Kidney capillary endothelial cell (primary cell): ENCODE data around the gene CRIP1.
A peak's percentile ranks its signal among the peaks of the same experiment; 100 is the strongest.

Experiments used
- DNase-seq: peaks from one replicate; pipeline ENCODE4 v3.0.0-alpha.2; 2018; ENCODE audit warnings: low spot score

Gene CRIP1

GRCh38 chr14:105470350-105471296, 16.1 kb upstream of the CRIP1 start:
- no peak for DNase-seq

DNA sequence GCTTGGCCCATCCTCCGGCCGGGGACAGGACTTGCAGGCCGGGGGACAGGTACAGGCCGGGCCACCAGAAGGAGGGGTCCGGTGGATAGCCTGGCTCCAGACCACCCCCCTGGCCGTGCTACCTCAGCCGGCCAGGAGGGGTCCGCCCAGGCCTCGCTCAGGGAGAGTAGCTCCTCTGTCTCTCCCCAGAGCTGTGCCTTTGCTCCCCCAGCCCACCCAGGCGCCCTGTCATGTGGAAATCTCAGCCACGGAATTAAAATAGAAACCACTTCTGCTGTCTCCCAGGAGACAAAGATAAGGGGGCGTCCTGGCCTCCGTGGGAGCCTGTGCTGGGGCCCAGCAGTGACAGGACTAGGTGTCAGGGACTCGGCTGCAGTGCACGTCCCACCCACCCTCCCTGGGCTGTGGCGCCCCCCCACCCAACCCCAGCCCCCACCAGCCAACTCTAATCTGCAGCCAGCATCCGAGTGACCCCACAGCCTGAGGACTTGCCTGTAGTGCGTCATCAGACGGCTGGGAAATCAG, 15.3 kb upstream of the CRIP1 start:
- no peak for DNase-seq

DNA sequence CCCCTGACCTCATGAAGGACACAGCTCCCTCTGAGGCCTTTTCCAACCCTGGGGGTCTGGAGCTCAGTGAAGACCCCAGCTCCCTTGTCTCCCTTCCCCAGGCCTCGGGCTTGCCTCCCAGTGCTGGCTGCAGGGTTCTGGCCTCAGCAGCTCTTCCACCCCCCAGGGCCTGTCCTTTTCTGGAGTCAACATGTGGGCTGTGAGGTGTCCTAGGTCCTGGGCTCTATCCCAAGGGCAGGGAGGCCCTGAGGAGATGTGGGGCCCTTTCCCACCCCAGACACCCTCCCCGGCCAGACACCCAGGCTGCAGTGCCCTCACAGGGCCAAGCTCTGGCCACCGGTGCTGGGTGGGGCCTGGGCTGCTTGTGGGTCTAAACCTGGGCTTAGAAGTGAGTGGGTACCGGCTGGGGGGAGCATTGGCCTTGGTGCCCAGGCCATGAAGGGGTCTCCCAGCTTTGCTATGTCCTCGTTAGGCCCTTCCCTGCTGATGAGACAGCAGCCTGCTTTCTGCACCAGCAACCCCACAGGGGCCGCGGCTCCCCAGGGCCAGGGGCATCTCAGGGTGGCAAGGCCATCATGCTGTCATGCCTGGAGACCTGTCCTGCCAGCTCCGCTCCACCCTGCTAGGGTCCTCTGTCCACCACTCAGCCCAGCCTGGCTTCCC, 14.7 kb upstream of the CRIP1 start:
- no peak for DNase-seq

DNA sequence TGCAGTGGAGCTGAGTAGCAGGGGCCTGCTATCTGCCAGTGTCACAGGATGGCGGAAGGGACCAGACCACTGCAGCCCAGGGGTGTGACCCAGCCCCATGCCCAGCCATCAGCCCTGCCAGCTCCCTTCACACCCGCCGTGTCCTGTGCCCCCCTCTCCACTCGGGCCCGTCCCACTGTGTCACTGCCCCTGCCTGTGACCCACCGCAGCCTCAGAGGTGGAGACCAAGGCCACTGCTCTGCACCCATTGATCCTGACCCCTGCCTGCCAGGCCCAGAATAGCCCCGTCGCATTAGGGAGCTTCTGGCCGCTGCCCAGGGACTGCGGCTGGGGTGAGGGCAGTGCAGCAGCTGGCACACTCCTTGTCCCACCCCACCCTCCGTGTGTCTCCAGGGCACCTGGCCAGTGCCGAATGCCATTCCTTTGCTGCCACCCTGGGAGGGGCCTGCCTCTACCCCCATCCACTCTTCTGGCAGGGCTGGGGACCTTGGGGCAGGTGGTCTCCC, 14.1 kb upstream of the CRIP1 start:
- DNase-seq, result no peak

DNA sequence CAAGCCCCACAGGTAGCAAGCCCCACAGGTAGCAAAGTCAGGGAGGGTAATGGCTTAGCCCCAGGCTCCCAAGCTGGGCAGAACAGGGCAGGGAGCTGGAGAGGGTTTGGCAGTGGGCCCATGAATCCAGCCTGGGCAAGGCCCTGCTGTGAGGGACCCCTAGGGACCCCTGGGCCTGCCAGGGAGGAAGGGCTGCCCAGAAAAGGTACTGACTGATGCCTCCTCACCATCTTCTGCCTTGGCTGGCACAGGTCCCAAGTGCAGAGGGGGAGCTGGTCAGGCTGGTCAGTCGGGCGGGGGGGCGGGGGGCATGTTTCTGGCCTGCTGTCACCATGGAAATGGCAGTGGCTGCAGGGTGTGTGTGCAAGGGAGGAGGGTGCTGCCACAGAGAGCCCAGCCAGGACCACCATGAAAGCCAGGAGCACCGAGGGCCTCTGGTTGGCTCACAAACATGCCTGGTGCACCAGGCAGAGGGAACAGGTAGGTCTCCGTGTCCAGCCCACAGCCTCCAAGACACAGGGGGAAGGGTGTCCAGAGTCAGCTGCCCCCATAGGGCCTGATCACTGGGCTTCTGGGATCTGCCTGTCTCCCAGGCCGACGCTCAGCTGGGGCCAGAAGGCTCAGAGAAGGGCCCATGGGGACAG, 13.5 kb upstream of the CRIP1 start:
- DNase-seq, result no peak

GRCh38 chr14:105473677-105474482, 12.8 kb upstream of the CRIP1 start:
- peak; percentile 94 for DNase-seq

DNA sequence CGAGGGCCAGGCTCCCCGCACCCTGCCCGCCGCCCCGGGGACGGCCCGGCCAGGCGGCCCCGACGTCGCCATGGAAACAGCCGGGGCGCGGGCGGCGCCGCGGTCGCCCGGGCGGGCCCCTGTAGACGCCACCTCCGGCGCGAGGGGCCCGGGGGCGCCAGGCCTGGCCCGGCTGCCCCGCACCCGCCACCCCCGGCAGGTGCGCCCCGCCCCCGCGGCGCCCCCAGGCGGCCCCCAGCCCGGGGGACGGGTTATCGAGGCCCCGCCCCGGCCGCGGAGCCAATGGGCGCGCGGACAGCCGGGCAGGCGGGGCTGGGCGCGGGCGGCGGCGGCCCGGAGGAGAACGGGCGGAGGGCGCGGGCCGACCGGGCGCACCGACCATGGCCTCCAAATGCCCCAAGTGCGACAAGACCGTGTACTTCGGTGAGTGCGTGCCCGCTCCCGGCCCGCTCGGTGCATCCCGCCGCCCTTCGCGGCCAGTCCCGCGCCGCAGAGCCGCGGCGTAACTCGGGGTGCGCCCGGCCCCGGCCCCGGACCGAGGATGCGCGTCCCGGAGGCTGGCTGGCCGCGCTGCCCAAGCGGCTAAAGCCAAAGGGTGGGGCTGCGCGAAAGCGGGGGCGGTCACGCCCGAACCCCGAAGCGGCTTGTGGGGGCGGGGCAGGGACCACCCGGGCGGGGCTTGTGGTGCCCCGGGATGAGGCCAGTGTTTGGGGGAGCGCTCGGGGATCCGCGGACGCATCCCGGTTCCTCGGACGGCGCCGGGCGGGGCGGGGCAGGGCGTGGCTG, 12.0 kb upstream of the CRIP1 start, which contains the start of gene CRIP2:
Gene CRIP2, plus strand, starts transcription at position 339 of the 786 bp plus-strand sequence. Its CDS starts 42 bp downstream, at position 381.
- peak; percentile 63 for DNase-seq

- DNase-seq, result peak; percentile 88
Measured at GRCh38 chr14:105475269-105476096, 11.2 kb upstream of the CRIP1 start.

GRCh38 chr14:105476097-105476830, 10.4 kb upstream of the CRIP1 start:
- DNase-seq, result peak; percentile 59

DNA sequence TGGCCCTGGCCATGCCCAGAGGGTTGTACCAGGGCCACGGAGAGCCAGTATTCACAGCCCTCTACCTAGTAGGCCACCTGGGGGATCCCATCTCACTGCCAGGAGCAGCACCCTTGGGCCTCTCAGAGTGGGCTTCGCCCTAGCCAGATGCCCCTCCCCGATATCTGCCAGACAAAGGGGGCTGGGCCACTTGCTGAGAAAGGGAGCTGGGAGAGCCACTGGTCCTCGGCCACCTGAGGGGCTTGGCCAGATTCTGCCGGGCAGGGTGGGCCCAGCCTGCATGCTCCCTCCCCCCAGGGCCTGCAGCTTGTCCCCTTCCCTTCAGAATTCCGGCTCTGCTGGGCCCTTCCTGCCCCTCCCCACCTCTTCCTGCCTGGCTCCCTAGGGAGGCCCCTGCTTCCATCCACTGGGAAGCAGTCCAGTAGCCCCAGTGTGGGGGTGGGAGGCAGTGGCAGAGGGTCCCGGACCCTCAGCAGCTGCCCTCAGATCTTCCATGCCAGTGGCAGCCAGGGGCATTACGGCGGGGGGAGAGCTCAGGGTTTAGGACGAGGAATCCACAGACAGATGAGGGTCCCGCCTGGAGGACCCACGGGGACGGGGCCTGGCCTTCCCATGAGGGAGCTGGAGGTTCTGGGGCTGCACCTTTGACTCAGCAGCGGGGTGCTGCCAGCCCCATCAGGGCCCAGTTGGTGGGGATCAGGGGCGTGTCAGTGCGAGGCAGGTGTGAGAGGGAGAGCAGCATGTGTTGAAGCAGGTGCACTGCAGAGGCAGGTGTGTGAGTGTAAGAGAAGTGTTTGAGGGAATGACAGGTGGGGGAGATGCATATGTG, 9.6 kb upstream of the CRIP1 start:
- DNase-seq, result peak; percentile 77

DNA sequence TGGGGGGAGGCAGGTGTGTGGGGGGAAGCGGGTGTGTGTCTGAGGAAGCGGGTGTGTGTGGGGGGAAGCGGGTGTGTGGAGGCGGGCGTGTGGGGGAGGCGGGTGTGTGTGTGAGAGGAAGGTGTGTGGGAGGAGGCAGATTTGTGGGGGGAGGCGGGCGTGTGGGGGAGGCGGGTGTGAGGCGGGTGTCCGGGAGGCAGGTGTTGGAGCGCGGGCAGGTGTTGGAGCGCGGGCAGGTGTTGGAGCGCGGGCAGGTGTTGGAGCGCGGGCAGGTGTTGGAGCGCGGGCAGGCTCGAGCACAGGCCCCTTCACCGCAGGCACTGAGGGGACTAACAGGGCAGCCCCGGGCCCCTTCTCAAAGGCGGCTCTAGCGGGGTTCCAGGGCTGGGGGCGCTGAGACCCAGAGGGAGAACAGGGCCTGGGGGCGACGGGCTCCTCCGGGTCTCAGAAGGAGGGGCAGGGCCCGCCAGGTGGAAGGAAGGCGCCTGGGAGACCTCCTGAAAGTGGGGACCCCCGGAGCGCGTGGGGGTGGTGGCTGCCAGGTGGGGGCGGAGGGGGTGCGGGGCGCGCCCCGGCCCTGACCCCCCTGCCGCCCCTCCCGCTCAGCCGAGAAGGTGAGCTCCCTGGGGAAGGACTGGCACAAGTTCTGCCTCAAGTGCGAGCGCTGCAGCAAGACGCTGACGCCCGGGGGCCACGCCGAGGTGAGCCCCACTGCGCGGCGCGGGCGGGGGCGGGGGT, 8.9 kb upstream of the CRIP1 start:
- DNase-seq, result no peak

GRCh38 chr14:105478398-105479251, 8.1 kb upstream of the CRIP1 start:
- DNase-seq, result no peak

GRCh38 chr14:105479431-105480158, 7.1 kb upstream of the CRIP1 start:
- DNase-seq, result no peak

- DNase-seq, result no peak
Measured at GRCh38 chr14:105480199-105480746, 6.4 kb upstream of the CRIP1 start.
